Measurements from ENCODE around the gene ACP2. TPM values are rescaled to one million over a fixed set of nuclear protein-coding genes. Genes with fewer than 3 reads are reported as not detected.
"Not testable (repeated sequence)": the region's sequence is repeated elsewhere in the genome, so short reads cannot be mapped to it uniquely, and the experiment has no call there.

Gene ACP2
- total and polyA plus RNA-seq, 5 donors from 2014 or later = 16.3 to 27.7 (median 17.8) TPM

GRCh38 chr11:47191137-47191536, 57.5 kb downstream of the ACP2 start:
- H3K36me3 Mint-ChIP-seq; H3K27ac ChIP-seq (ENCODE audit: insufficient read depth, low read length, poor library complexity, severe bottlenecking); H3K4me1 Mint-ChIP-seq; H3K4me3 Mint-ChIP-seq; ATAC-seq (ENCODE audit: low read depth in 2 of 2); DNase-seq; H3K4me3 ChIP-seq (ENCODE audit: low read depth, low read length); H3K36me3 ChIP-seq (ENCODE audit: control insufficient read depth, insufficient read depth, low read length); H3K9me3 ChIP-seq (ENCODE audit: control insufficient read depth in 2 of 2, low read length in 2 of 2); H3K9me3 Mint-ChIP-seq: not testable (repeated sequence)
- H3K27ac Mint-ChIP-seq = peak overlapping the region in 1 of 3 donors; percentile 52
- peaks cover 39% of the 10 kb centered on the region for H3K27me3 Mint-ChIP-seq
- Histone ChIP-seq H3K4me1 (ENCODE audit: control insufficient read depth, insufficient read depth, low read length, poor library complexity, severe bottlenecking) (peaks cover 12% of the 10 kb centered on the region), H3K27me3 (ENCODE audit: control insufficient read depth, insufficient read depth, low read length) (peaks cover 13% of the 10 kb centered on the region)

Other genes starting within 250 kb of the ACP2 start
- 169 TPM for gene ARFGAP2, start 71.9 kb downstream of the ACP2 start, total RNA-seq
- gene ARFGAP2, start 71.9 kb downstream of the ACP2 start, polyA plus RNA-seq = 100 to 1,000 TPM; 102 to 113 (median 109) TPM
- gene PACSIN3, start 62.4 kb downstream of the ACP2 start, total RNA-seq = not detected
- under 1 TPM in 1 of 4 donors, not detected in 3; 0.85 TPM for gene PACSIN3, start 62.4 kb downstream of the ACP2 start, polyA plus RNA-seq
- gene DDB2, start 33.8 kb downstream of the ACP2 start, total RNA-seq = 81.7 TPM
- gene DDB2, start 33.8 kb downstream of the ACP2 start, polyA plus RNA-seq = 10 to 100 TPM; 55.3 to 93.9 (median 60.0) TPM
- 5.7 TPM for gene NR1H3, start 9.2 kb upstream of the ACP2 start, total RNA-seq
- gene NR1H3, start 9.2 kb upstream of the ACP2 start, polyA plus RNA-seq = 10 to 100 TPM in 1 of 4 donors, 1 to 10 TPM in 3; 6.1 to 13.0 (median 9.3) TPM
- 179 TPM for gene MADD, start 21.3 kb upstream of the ACP2 start, total RNA-seq
- 10 to 100 TPM; 17.8 to 29.2 (median 23.1) TPM for gene MADD, start 21.3 kb upstream of the ACP2 start, polyA plus RNA-seq
- gene MYBPC3, start 103.9 kb upstream of the ACP2 start, total RNA-seq = not detected
- not detected for gene MYBPC3, start 103.9 kb upstream of the ACP2 start, polyA plus RNA-seq
- 0.57 TPM for gene SPI1, start 129.7 kb upstream of the ACP2 start, total RNA-seq
- under 1 TPM in 2 of 4 donors, not detected in 2; 0.13 to 0.41 TPM for gene SPI1, start 129.7 kb upstream of the ACP2 start, polyA plus RNA-seq
- 30.4 TPM for gene SLC39A13, start 159.8 kb upstream of the ACP2 start, total RNA-seq
- gene SLC39A13, start 159.8 kb upstream of the ACP2 start, polyA plus RNA-seq = 10 to 100 TPM; 21.9 to 32.8 (median 23.3) TPM
- 58.9 TPM for gene PSMC3, start 177.6 kb upstream of the ACP2 start, total RNA-seq
- gene PSMC3, start 177.6 kb upstream of the ACP2 start, polyA plus RNA-seq = 100 to 1,000 TPM; 102 to 153 (median 120) TPM
- 1.7 TPM for gene RAPSN, start 200.3 kb upstream of the ACP2 start, total RNA-seq
- gene RAPSN, start 200.3 kb upstream of the ACP2 start, polyA plus RNA-seq = not detected

All from CD4-positive, CD25-positive, alpha-beta regulatory T cell (primary cell).